CMK (cell line): Measurements from ENCODE around the gene IL1R2.

Experiments
- DNase-seq: peaks from one replicate; pipeline ENCODE4 v3.0.0-alpha.2; 2010; ENCODE audit warnings: low read depth

Gene IL1R2

GRCh38 chr2:101975171-101975870 is 16.4 kb upstream of the IL1R2 start:
- no peak for DNase-seq

- no peak for DNase-seq
Measured at GRCh38 chr2:101976891-101977290, 14.9 kb upstream of the IL1R2 start.

GRCh38 chr2:101980368-101980767 is 11.4 kb upstream of the IL1R2 start:
- no peak for DNase-seq

- DNase-seq: no peak
Measured at GRCh38 chr2:101981066-101981465, 10.7 kb upstream of the IL1R2 start.

- DNase-seq: no peak
Measured at GRCh38 chr2:101981504-101981903, 10.3 kb upstream of the IL1R2 start.

- no peak for DNase-seq
Measured at GRCh38 chr2:101982495-101983029, 9.2 kb upstream of the IL1R2 start.

- DNase-seq: no peak
Measured at GRCh38 chr2:101983486-101983885, 8.3 kb upstream of the IL1R2 start.

GRCh38 chr2:101983928-101984327 is 7.8 kb upstream of the IL1R2 start:
- no peak for DNase-seq

- no peak for DNase-seq
Measured at GRCh38 chr2:101984656-101985055, 7.1 kb upstream of the IL1R2 start.

GRCh38 chr2:101985101-101985792 is 6.5 kb upstream of the IL1R2 start:
- no peak for DNase-seq

- no peak for DNase-seq
Measured at GRCh38 chr2:101985793-101986164, 6.0 kb upstream of the IL1R2 start.

GRCh38 chr2:101986376-101986775 is 5.4 kb upstream of the IL1R2 start:
- no peak for DNase-seq

GRCh38 chr2:101986804-101987740 is 4.7 kb upstream of the IL1R2 start:
- DNase-seq: no peak

- DNase-seq: no peak
Measured at GRCh38 chr2:101987832-101988231, 3.9 kb upstream of the IL1R2 start.

GRCh38 chr2:101988541-101988940 is 3.2 kb upstream of the IL1R2 start:
- no peak for DNase-seq

- no peak for DNase-seq
Measured at GRCh38 chr2:101989740-101990460, 1.9 kb upstream of the IL1R2 start.

GRCh38 chr2:101993772-101994171 is 2.0 kb downstream of the IL1R2 start:
- DNase-seq: no peak

- DNase-seq: no peak
Measured at GRCh38 chr2:101995019-101995418, 3.3 kb downstream of the IL1R2 start.

- DNase-seq: no peak
Measured at GRCh38 chr2:101995804-101996203, 4.0 kb downstream of the IL1R2 start.

- DNase-seq: no peak
Measured at GRCh38 chr2:101998556-101998895, 6.8 kb downstream of the IL1R2 start.

- no peak for DNase-seq
Measured at GRCh38 chr2:101998896-101999789, 7.4 kb downstream of the IL1R2 start.
